ENCODE measurements around the gene NAA80.
A peak's percentile ranks its signal among the peaks of the same experiment; 100 is the strongest.

- TF ChIP-seq CTCF (IDR thresholded peaks at IDR 0.05) = no peak
- TF ChIP-seq POLR2A (IDR thresholded peaks at IDR 0.05) = peak; percentile 93 to 95 (median 95)
These were observed 38.1 kb upstream of the NAA80 start for GRCh38 chr3:50337175-50337861.

Measured in body of pancreas (tissue), 4 donors.